H9 (cell line): ENCODE data around the gene CTXND2. TPM values are rescaled to one million over a fixed set of nuclear protein-coding genes. Genes with fewer than 3 reads are reported as not detected.
"Not testable (repeated sequence)": the region's sequence is repeated elsewhere in the genome, so short reads cannot be mapped to it uniquely, and the experiment has no call there.

Source experiments
- DNase-seq: peaks from one replicate; pipeline ENCODE4 v3.0.0-alpha.2; 2017
- H2AFZ ChIP-seq: one replicate; pipeline ENCODE4 v1.6.1; 2013; ENCODE audit warnings: mild to moderate bottlenecking, low read length, control low read depth, moderate library complexity
- H2AK5ac ChIP-seq: 2 replicates; pipeline ENCODE4 v1.6.1; 2013; ENCODE audit warnings: low read length, control low read depth, mixed read lengths; ENCODE audit not compliant: insufficient read length
- H2BK120ac ChIP-seq: one replicate; pipeline ENCODE4 v1.6.1; 2013; ENCODE audit warnings: low read depth, mild to moderate bottlenecking, low read length, control low read depth, inconsistent platforms; ENCODE audit not compliant: poor library complexity, severe bottlenecking
- H2BK12ac ChIP-seq: 2 replicates; pipeline ENCODE4 v1.6.1; 2013; ENCODE audit warnings: low read length, control low read depth, mixed read lengths, low read depth; ENCODE audit not compliant: insufficient read length
- H2BK15ac ChIP-seq: 2 replicates; pipeline ENCODE4 v1.6.1; 2013; ENCODE audit warnings: low read depth, low read length, control low read depth
- H2BK20ac ChIP-seq: one replicate; pipeline ENCODE4 v1.6.1; 2013; ENCODE audit warnings: low read depth, mild to moderate bottlenecking, low read length, control low read depth, inconsistent platforms; ENCODE audit not compliant: poor library complexity, severe bottlenecking
- H2BK5ac ChIP-seq: 2 replicates; pipeline ENCODE4 v1.6.1; 2013; ENCODE audit warnings: low read length, control low read depth, mixed read lengths; ENCODE audit not compliant: insufficient read length
- H3K14ac ChIP-seq: 2 replicates; pipeline ENCODE4 v1.6.1; 2013; ENCODE audit warnings: low read length, control low read depth; ENCODE audit not compliant: insufficient read depth
- H3K18ac ChIP-seq: 2 replicates; pipeline ENCODE4 v1.6.1; 2013; ENCODE audit warnings: low read depth, mild to moderate bottlenecking, mixed read lengths, low read length, control low read depth; ENCODE audit not compliant: insufficient read length
- H3K23ac ChIP-seq: 2 replicates; pipeline ENCODE4 v1.6.1; 2013; ENCODE audit warnings: low read length, control low read depth, mixed read lengths, low read depth; ENCODE audit not compliant: insufficient read length
- H3K23me2 ChIP-seq: 2 replicates; pipeline ENCODE4 v1.6.1; 2013; ENCODE audit warnings: low read depth, mild to moderate bottlenecking, mixed read lengths, low read length, control low read depth; ENCODE audit not compliant: insufficient read length, poor library complexity, severe bottlenecking
- H3K27ac ChIP-seq: 2 replicates; pipeline ENCODE4 v1.5.1; 2013; ENCODE audit warnings: low read length, control low read depth, mixed read lengths, low read depth; ENCODE audit not compliant: insufficient read length
- H3K27me3 ChIP-seq: 2 replicates; pipeline ENCODE4 v1.6.1; 2013; ENCODE audit warnings: low read length, control low read depth, inconsistent platforms; ENCODE audit not compliant: insufficient read depth
- H3K4ac ChIP-seq: 2 replicates; pipeline ENCODE4 v1.6.1; 2013; ENCODE audit warnings: low read depth, mild to moderate bottlenecking, control low read depth, inconsistent platforms, low read length, moderate library complexity
- H3K4me1 ChIP-seq: 2 replicates; pipeline ENCODE4 v1.6.1; 2013; ENCODE audit warnings: low read length, control low read depth, inconsistent platforms; ENCODE audit not compliant: insufficient read depth
- H3K4me2 ChIP-seq: 2 replicates; pipeline ENCODE4 v1.6.1; 2013; ENCODE audit warnings: low read length, control low read depth, mixed read lengths; ENCODE audit not compliant: insufficient read length, insufficient read depth
- H3K56ac ChIP-seq: 2 replicates; pipeline ENCODE4 v1.6.1; 2013; ENCODE audit warnings: low read depth, mild to moderate bottlenecking, mixed read lengths, low read length, control low read depth; ENCODE audit not compliant: insufficient read length
- H3K79me1 ChIP-seq: 2 replicates; pipeline ENCODE4 v1.6.1; 2013; ENCODE audit warnings: low read depth, mild to moderate bottlenecking, moderate library complexity, low read length, control low read depth, inconsistent platforms; ENCODE audit not compliant: insufficient read depth, poor library complexity, severe bottlenecking
- H3K79me2 ChIP-seq: 2 replicates; pipeline ENCODE4 v1.6.1; 2013; ENCODE audit warnings: low read length, control low read depth, inconsistent platforms; ENCODE audit not compliant: insufficient read depth
- H3K9ac ChIP-seq: 2 replicates; pipeline ENCODE4 v1.6.1; 2013; ENCODE audit warnings: low read length, control low read depth, mixed read lengths; ENCODE audit not compliant: insufficient read length; ENCODE audit errors: extremely low read depth
- H3K9me3 ChIP-seq: one replicate; pipeline ENCODE4 v1.6.1; 2013; ENCODE audit warnings: low read depth, low read length, inconsistent platforms; ENCODE audit not compliant: control insufficient read depth
- H3T11ph ChIP-seq: one replicate; pipeline ENCODE4 v1.6.1; 2013; ENCODE audit warnings: mild to moderate bottlenecking, low read length, control low read depth, inconsistent platforms
- H4K20me1 ChIP-seq: one replicate; pipeline ENCODE4 v1.6.1; 2013; ENCODE audit not compliant: control insufficient read depth, insufficient read length, insufficient read depth
- H4K5ac ChIP-seq: 2 replicates; pipeline ENCODE4 v1.6.1; 2013; ENCODE audit warnings: low read depth, mild to moderate bottlenecking, mixed read lengths, low read length, control low read depth; ENCODE audit not compliant: insufficient read length
- H4K8ac ChIP-seq: replicated peaks from 2 replicates; pipeline ENCODE4 v1.6.1; 2013; ENCODE audit warnings: low read length, control low read depth, mixed read lengths, low read depth; ENCODE audit not compliant: insufficient read length
- H4K91ac ChIP-seq: 2 replicates; pipeline ENCODE4 v1.6.1; 2013; ENCODE audit warnings: low read depth, mild to moderate bottlenecking, moderate library complexity, mixed read lengths, low read length, control low read depth; ENCODE audit not compliant: insufficient read length
- H3K27ac Mint-ChIP-seq, 3 experiments: 2 replicates in 2 of 3; 3 replicates in 1 of 3; pipeline ENCODE4 v1.8.0; 2020 to 2021; ENCODE audit warnings: mixed read lengths in 3 of 3, mild to moderate bottlenecking in 1 of 3, moderate library complexity in 1 of 3
- H3K27me3 Mint-ChIP-seq: 2 replicates; pipeline ENCODE4 v1.8.0; 2021; ENCODE audit warnings: low read depth, mild to moderate bottlenecking, moderate library complexity, mixed read lengths
- H3K36me3 Mint-ChIP-seq, 3 experiments: 2 replicates in 2 of 3; 3 replicates in 1 of 3; pipeline ENCODE4 v1.8.0; 2020 to 2021; ENCODE audit warnings: low read depth in 3 of 3, mixed read lengths in 3 of 3; ENCODE audit not compliant: insufficient read depth in 1 of 3
- H3K4me1 Mint-ChIP-seq, 2 experiments: 2 replicates each; pipeline ENCODE4 v1.8.0; 2020; ENCODE audit warnings: mixed read lengths in 2 of 2
- H3K4me3 Mint-ChIP-seq, 2 experiments: 2 replicates in 1 of 2; 3 replicates in 1 of 2; pipeline ENCODE4 v1.8.0; 2020 to 2021; ENCODE audit warnings: mild to moderate bottlenecking in 2 of 2, mixed read lengths in 2 of 2, moderate library complexity in 1 of 2
- H3K9me3 Mint-ChIP-seq, 2 experiments: 2 replicates in 1 of 2; 3 replicates in 1 of 2; pipeline ENCODE4 v1.8.0; 2020; ENCODE audit warnings: mild to moderate bottlenecking in 2 of 2, mixed read lengths in 2 of 2, moderate library complexity in 1 of 2
- WGBS: extraction: QIAGEN DNeasy Blood & Tissue Kit; methylation state at CpG from one replicate; pipeline ENCODE4 v1.1.7; 2013; ENCODE audit warnings: missing lambda C conversion rate, low lambda C conversion rate, mixed read lengths; ENCODE audit not compliant: insufficient read length; ENCODE audit errors: extremely low coverage; 5-methylcytosine and 5-hydroxymethylcytosine counted together
- total RNA-seq: library from RNA; stranded (reverse); gene quantifications from 2 replicates; pipeline ENCODE4 v1.2.1, GENCODE V29; 2021
- TF ChIP-seq, protein P1 (sequence below): fragments of 200-600 bp; sonication (generic); conservative IDR thresholded peaks from 3 replicates; pipeline ENCODE4 v1.8.0; 2021; ENCODE audit warnings: antibody characterized with exemption, mild to moderate bottlenecking

Gene CTXND2
- total RNA-seq, 1 experiment from 2014 or later, result not detected

DNA sequence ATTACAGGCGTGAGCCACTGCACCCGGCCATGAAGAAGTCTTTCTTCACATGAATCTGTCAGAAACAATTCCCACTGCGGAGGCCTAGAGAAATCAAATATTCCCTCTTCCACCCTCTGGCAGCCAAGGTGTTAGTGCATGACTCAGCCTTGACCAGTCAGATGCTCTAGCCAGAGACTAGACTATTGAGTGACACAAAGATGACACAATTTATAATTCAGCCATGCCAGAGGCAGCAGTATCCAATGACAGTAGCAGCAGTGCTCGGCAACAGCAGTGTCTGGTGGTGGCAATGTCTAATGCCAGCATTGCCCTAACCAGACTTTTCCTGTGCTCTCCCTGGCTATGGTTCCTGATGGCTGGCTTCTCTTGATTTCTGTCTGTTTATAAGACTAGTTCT lies 8.7 kb downstream of the CTXND2 start:
- H3K18ac ChIP-seq, result no peak overlapping the region
- no peak overlapping the region for H3K27ac Mint-ChIP-seq
- H3K9me3 Mint-ChIP-seq, result peaks cover 2 to 3% of the 10 kb centered on the region in 2 experiments; a peak in 3 of 5 replicates
- H2BK15ac ChIP-seq, result no peak overlapping the region
- peaks cover 4% of the 10 kb centered on the region for H3K27me3 Mint-ChIP-seq
- H4K8ac ChIP-seq, result no peak overlapping the region
- H3T11ph ChIP-seq, result no peak overlapping the region
- no peak overlapping the region for H2BK20ac ChIP-seq
- no peak overlapping the region for H3K4me2 ChIP-seq
- H4K5ac ChIP-seq, result no peak overlapping the region
- no peak overlapping the region for H3K9ac ChIP-seq
- H3K36me3 Mint-ChIP-seq, result no peaks in the 10 kb centered on the region; a peak in 1 of 7 replicates
- H2AFZ ChIP-seq, result no peak overlapping the region
- H3K56ac ChIP-seq, result no peak overlapping the region
- H2BK12ac ChIP-seq, result no peak overlapping the region
- no peak overlapping the region for H3K4me3 Mint-ChIP-seq
- no CpG with 5 or more reads among the region's 4 CpGs for WGBS
- no peak overlapping the region for H3K4ac ChIP-seq
- no peak overlapping the region for H4K91ac ChIP-seq
- H3K27ac ChIP-seq, result no peak overlapping the region
- no peak overlapping the region for H3K14ac ChIP-seq
- TF ChIP-seq, protein P1, sequence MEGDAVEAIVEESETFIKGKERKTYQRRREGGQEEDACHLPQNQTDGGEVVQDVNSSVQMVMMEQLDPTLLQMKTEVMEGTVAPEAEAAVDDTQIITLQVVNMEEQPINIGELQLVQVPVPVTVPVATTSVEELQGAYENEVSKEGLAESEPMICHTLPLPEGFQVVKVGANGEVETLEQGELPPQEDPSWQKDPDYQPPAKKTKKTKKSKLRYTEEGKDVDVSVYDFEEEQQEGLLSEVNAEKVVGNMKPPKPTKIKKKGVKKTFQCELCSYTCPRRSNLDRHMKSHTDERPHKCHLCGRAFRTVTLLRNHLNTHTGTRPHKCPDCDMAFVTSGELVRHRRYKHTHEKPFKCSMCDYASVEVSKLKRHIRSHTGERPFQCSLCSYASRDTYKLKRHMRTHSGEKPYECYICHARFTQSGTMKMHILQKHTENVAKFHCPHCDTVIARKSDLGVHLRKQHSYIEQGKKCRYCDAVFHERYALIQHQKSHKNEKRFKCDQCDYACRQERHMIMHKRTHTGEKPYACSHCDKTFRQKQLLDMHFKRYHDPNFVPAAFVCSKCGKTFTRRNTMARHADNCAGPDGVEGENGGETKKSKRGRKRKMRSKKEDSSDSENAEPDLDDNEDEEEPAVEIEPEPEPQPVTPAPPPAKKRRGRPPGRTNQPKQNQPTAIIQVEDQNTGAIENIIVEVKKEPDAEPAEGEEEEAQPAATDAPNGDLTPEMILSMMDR, result no peak
- no peaks in the 10 kb centered on the region for H3K79me2 ChIP-seq
- H3K23ac ChIP-seq, result no peak overlapping the region
- H2BK5ac ChIP-seq, result no peak overlapping the region
- H3K4me1 ChIP-seq, result no peaks in the 10 kb centered on the region
- no peaks in the 10 kb centered on the region for H3K27me3 ChIP-seq
- H3K9me3 ChIP-seq, result no peaks in the 10 kb centered on the region
- no peak overlapping the region for H2AK5ac ChIP-seq
- no peak overlapping the region for H2BK120ac ChIP-seq
- H4K20me1 ChIP-seq, result no peaks in the 10 kb centered on the region
- no peak for DNase-seq
- no peaks in the 10 kb centered on the region for H3K79me1 ChIP-seq
- H3K23me2 ChIP-seq, result no peaks in the 10 kb centered on the region
- H3K4me1 Mint-ChIP-seq, result no peaks in the 10 kb centered on the region

DNA sequence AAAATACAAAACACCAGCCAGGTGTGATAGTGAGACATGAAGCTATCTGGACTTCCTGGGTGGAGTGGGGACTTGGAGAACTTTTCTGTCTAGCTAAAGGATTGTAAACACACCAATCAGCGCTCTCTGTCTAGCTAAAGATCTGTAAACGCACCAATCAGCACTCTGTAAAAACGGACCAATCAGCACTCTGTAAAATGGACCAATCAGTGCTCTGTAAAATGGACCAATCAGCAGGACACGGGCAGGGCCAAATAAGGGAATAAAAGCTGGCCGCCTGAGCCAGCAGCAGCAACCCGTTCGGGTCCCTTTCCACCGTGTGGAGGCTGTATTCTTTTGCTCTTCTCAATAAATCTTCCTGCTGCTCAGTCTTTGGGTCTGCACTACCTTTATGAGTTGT lies 12.9 kb downstream of the CTXND2 start:
- H3K27ac ChIP-seq, H3K4me3 Mint-ChIP-seq, H3K56ac ChIP-seq, H3K79me1 ChIP-seq, H3K23me2 ChIP-seq, H3K4me1 Mint-ChIP-seq, H3K9me3 ChIP-seq, H3T11ph ChIP-seq, H3K27me3 ChIP-seq, H3K4ac ChIP-seq, H3K36me3 Mint-ChIP-seq, H2BK12ac ChIP-seq, DNase-seq, H3K23ac ChIP-seq, H4K5ac ChIP-seq, H3K79me2 ChIP-seq, H3K4me2 ChIP-seq, H3K27me3 Mint-ChIP-seq, H2BK5ac ChIP-seq, H2BK15ac ChIP-seq, H3K18ac ChIP-seq, H2BK20ac ChIP-seq, H3K4me1 ChIP-seq, H2AK5ac ChIP-seq, H4K8ac ChIP-seq, H2BK120ac ChIP-seq, H3K9ac ChIP-seq, H3K9me3 Mint-ChIP-seq, H2AFZ ChIP-seq, H3K27ac Mint-ChIP-seq, H4K20me1 ChIP-seq, H4K91ac ChIP-seq, H3K14ac ChIP-seq: not testable (repeated sequence)
- no CpG with 5 or more reads among the region's 8 CpGs for WGBS
